Measurements from ENCODE around the gene DCDC2B.
A peak's percentile ranks its signal among the peaks of the same experiment; 100 is the strongest.

Gene DCDC2B

GRCh38 chr1:32215629-32216480, 7.0 kb downstream of the DCDC2B start:
- H3K4me3 ChIP-seq (ENCODE audit: low read depth, low read length) = no peak overlapping the region
- DNase-seq (ENCODE audit: low read depth) = peak; percentile 80
- TF ChIP-seq CTCF (conservative IDR thresholded peaks at IDR 0.05; ENCODE audit: low read depth, low read length) = peak; percentile 91

- H3K4me3 ChIP-seq (ENCODE audit: low read depth, low read length) = no peak overlapping the region
- no peak for DNase-seq (ENCODE audit: low read depth)
- no peak for TF ChIP-seq CTCF (conservative IDR thresholded peaks at IDR 0.05; ENCODE audit: low read depth, low read length)
Measured at GRCh38 chr1:32216566-32216965, 7.7 kb downstream of the DCDC2B start.

GRCh38 chr1:32219022-32219421, 10.1 kb downstream of the DCDC2B start:
- TF ChIP-seq CTCF (conservative IDR thresholded peaks at IDR 0.05; ENCODE audit: low read depth, low read length) = no peak
- no peak overlapping the region for H3K4me3 ChIP-seq (ENCODE audit: low read depth, low read length)
- no peak for DNase-seq (ENCODE audit: low read depth)

GRCh38 chr1:32220746-32221580, 12.1 kb downstream of the DCDC2B start:
- no peak for TF ChIP-seq CTCF (conservative IDR thresholded peaks at IDR 0.05; ENCODE audit: low read depth, low read length)
- no peak for DNase-seq (ENCODE audit: low read depth)

GRCh38 chr1:32221581-32221979, 12.7 kb downstream of the DCDC2B start:
- peak overlapping the region; percentile 95 for H3K4me3 ChIP-seq (ENCODE audit: low read depth, low read length)
- TF ChIP-seq CTCF (conservative IDR thresholded peaks at IDR 0.05; ENCODE audit: low read depth, low read length) = no peak
- no peak for DNase-seq (ENCODE audit: low read depth)

More at GRCh38 chr1:32220746-32221580, 12.1 kb downstream of the DCDC2B start:
- H3K4me3 ChIP-seq (ENCODE audit: low read depth, low read length) = peak overlapping the region; percentile 95

- no peak for TF ChIP-seq CTCF (conservative IDR thresholded peaks at IDR 0.05; ENCODE audit: low read depth, low read length)
- H3K4me3 ChIP-seq (ENCODE audit: low read depth, low read length) = peak within 1 kb of the TSS; percentile 95
- peak; percentile 91 for DNase-seq (ENCODE audit: low read depth)
Measured at GRCh38 chr1:32221980-32222755, 13.3 kb downstream of the DCDC2B start, which contains the start of the genes EIF3I and TMEM234. EIF3I (plus strand) TSS chr1:32222407; CDS start chr1:32222442, 35 bp downstream. TMEM234 (minus strand) TSS chr1:32222353; CDS start chr1:32222322, 31 bp downstream.
